Calu3 (cell line): ENCODE results near the gene GCDH. TPM values are rescaled to one million over a fixed set of nuclear protein-coding genes. Genes with fewer than 3 reads are reported as not detected.
A peak's percentile ranks its signal among the peaks of the same experiment; 100 is the strongest.

Experiments used
- BruUV-seq: library from RNA; stranded (reverse); fragments of 400-500 nt; replicated peaks from 2 replicates; lab custom pipeline; 2021; lab: Mats Ljungman, UMichigan
- CTCF ChIA-PET: fragments of 300-600 bp; sonication (Branson Sonifier 250); formaldehyde crosslinking; loops from one replicate; lab custom pipeline; 2022; ENCODE audit warnings: antibody characterized with exemption; lab: Charles Lee
- DNase-seq: peaks from one replicate; pipeline ENCODE4 v3.0.0; 2022
- H3K27ac Mint-ChIP-seq: one replicate; pipeline ENCODE4 v1.8.0; 2022; ENCODE audit warnings: mixed read lengths; ENCODE audit not compliant: unreplicated experiment
- H3K27me3 Mint-ChIP-seq: one replicate; pipeline ENCODE4 v1.8.0; 2022; ENCODE audit warnings: mixed read lengths; ENCODE audit not compliant: unreplicated experiment
- H3K36me3 Mint-ChIP-seq: one replicate; pipeline ENCODE4 v1.8.0; 2022; ENCODE audit warnings: mild to moderate bottlenecking, moderate library complexity, mixed read lengths; ENCODE audit not compliant: insufficient read depth, unreplicated experiment
- H3K4me1 Mint-ChIP-seq: one replicate; pipeline ENCODE4 v1.8.0; 2022; ENCODE audit warnings: mild to moderate bottlenecking, low read depth, mixed read lengths; ENCODE audit not compliant: unreplicated experiment
- H3K4me3 Mint-ChIP-seq: one replicate; pipeline ENCODE4 v1.8.0; 2022; ENCODE audit warnings: mild to moderate bottlenecking, low read depth, moderate library complexity, mixed read lengths; ENCODE audit not compliant: unreplicated experiment
- H3K9me3 Mint-ChIP-seq: one replicate; pipeline ENCODE4 v1.8.0; 2022; ENCODE audit warnings: low read depth, mixed read lengths; ENCODE audit not compliant: unreplicated experiment
- intact Hi-C: fragments of 100-400 bp; cut with micrococcal nuclease; formaldehyde crosslinking; loops from one replicate; pipeline ENCODE4 v1.10.0; 2022; ENCODE audit not compliant: unreplicated experiment
- total RNA-seq: library from RNA; stranded (reverse); gene quantifications from 2 replicates; pipeline ENCODE4 v1.2.3, GENCODE V29; 2022
- TF ChIP-seq, protein P1 (sequence below): fragments of 200-600 bp; IDR thresholded peaks from one replicate; pipeline ENCODE4 v1.8.0; 2022; ENCODE audit warnings: antibody characterized with exemption; ENCODE audit not compliant: unreplicated experiment

The GCDH gene
- total RNA-seq, 1 experiment from 2014 or later, result 23.6 TPM

DNA sequence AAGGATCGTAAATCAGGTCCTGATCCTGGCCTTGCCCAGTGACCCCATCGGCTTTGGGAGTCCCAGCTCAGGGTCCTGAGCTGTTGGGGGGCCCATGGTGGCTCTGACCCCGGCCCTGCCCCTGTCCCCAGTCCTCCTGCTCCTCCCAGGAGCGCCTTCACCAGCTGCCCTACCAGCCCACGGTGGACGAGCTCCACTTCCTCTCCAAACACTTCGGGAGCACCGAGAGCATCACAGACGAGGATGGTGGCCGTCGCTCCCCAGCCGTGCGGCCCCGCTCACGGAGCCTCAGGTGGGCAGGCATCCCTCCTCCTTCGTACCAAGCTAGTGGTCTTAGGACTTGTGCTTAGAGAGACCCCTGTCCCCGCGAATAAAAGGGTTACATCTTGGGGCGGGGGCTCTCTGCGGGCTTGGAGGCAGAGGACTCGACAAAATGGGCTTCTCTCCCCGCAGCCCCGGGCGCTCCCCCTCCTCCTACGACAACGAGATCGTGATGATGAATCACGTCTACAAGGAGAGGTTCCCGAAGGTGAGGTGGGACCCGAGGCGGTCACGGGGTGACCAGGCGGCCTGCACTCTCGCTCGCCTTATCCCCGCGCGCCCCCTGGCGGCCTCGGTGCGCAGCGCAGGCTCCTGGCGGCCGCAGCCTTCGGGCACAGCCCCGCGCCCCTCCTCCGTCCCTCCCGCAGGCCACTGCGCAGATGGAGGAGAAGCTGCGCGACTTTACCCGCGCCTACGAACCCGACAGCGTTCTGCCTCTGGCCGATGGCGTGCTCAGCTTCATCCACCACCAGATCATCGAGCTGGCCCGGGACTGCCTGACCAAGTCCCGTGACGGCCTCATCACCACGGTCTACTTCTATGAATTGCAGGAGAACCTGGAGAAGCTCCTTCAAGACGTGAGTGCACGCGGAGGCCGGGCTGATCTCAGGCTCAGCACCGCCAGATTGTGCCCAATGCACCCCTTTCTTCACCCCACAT lies 43.5 kb upstream of the GCDH start:
- peaks cover 5% of the 10 kb centered on the region for H3K36me3 Mint-ChIP-seq
- H3K27me3 Mint-ChIP-seq, result peaks cover 2% of the 10 kb centered on the region
- peak overlapping the region; percentile 60 for H3K4me3 Mint-ChIP-seq
- CTCF ChIA-PET, result interaction anchor here (0.6 to 1.8 kb wide), 5 partner anchors 14 to 88 kb away, joined by 3 to 11 read pairs (median 4); no protein-coding TSS in a partner anchor
- intact Hi-C loops, result loop anchor here (5.0 kb wide), 1 partner anchor 85 kb away; no protein-coding TSS in a partner anchor
- no peak overlapping the region for H3K27ac Mint-ChIP-seq
- H3K9me3 Mint-ChIP-seq, result no peaks in the 10 kb centered on the region
- no TSS peak for BruUV-seq
- TF ChIP-seq, protein P1, sequence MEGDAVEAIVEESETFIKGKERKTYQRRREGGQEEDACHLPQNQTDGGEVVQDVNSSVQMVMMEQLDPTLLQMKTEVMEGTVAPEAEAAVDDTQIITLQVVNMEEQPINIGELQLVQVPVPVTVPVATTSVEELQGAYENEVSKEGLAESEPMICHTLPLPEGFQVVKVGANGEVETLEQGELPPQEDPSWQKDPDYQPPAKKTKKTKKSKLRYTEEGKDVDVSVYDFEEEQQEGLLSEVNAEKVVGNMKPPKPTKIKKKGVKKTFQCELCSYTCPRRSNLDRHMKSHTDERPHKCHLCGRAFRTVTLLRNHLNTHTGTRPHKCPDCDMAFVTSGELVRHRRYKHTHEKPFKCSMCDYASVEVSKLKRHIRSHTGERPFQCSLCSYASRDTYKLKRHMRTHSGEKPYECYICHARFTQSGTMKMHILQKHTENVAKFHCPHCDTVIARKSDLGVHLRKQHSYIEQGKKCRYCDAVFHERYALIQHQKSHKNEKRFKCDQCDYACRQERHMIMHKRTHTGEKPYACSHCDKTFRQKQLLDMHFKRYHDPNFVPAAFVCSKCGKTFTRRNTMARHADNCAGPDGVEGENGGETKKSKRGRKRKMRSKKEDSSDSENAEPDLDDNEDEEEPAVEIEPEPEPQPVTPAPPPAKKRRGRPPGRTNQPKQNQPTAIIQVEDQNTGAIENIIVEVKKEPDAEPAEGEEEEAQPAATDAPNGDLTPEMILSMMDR, result peak; percentile 92
- no peaks in the 10 kb centered on the region for H3K4me1 Mint-ChIP-seq
- peak; percentile 94 for DNase-seq

DNA sequence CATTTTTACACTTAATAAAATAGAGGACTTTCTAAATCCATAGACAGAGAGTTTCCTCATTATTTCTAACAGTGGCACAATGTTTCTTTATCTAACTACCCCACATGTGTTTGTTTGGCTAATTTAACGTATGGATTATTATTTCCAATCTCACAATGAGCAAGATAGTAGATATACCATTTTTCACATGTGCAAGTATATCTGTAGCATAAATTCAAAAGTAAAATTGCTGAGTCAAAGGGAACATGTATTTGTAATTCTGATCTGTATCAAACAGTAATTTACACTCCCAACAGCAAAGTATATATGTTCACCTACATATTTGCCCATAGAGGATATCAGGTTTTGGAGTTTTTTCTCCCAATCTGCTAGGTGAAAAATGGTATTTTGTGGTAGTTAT lies 34.3 kb upstream of the GCDH start:
- TF ChIP-seq, protein P1, result no peak
- no peak overlapping the region for H3K4me3 Mint-ChIP-seq
- no TSS peak for BruUV-seq
- CTCF ChIA-PET, result no interaction called here
- H3K4me1 Mint-ChIP-seq, result no peaks in the 10 kb centered on the region
- no peak overlapping the region for H3K27ac Mint-ChIP-seq
- DNase-seq, result no peak
- no peaks in the 10 kb centered on the region for H3K9me3 Mint-ChIP-seq
- intact Hi-C loops, result no loop called here
- H3K36me3 Mint-ChIP-seq, result no peaks in the 10 kb centered on the region
- H3K27me3 Mint-ChIP-seq, result peaks cover 10% of the 10 kb centered on the region

DNA sequence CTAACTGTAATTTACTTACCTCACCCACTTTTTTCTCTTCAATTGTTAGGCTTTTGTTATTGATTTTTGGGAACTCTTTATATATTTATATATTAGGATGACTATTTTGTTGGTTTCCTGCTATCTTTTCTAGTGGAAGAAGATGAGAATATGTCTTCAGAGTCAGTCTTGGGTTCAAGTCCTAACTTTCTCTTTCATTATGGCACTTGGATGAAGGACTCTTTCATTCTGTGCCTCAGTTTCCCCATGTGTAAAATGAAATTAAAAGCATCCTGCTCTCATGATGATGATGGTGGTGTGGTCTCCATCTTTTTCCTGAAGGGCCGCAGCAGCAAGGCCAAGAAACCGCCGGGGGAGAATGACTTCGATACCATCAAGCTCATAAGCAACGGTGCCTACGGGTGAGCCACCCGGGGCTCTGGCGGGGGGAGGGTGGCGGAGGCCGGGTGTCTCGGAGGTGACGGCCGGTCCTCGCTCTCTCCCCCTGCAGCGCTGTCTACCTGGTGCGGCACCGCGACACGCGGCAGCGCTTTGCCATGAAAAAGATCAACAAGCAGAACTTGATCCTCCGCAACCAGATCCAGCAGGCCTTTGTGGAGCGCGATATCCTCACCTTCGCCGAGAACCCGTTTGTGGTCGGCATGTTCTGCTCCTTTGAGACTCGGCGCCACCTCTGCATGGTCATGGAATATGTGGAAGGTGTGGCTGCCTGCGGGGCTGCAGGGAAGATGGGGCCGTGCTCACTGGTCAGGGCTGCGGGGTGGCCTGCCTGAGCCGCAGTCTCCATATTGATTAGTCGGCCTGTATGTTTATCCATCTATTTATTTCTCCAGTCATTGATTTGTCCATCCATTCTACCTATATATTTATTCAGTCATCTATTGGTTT lies 32.7 kb upstream of the GCDH start:
- DNase-seq, result no peak
- Mint-ChIP-seq H3K27me3 (peaks cover 13% of the 10 kb centered on the region), H3K4me1 (no peaks in the 10 kb centered on the region), H3K27ac (no peak overlapping the region), H3K36me3 (no peaks in the 10 kb centered on the region), H3K9me3 (no peaks in the 10 kb centered on the region), H3K4me3 (no peak overlapping the region)
- intact Hi-C loops, result no loop called here
- CTCF ChIA-PET, result interaction anchor here (0.6 kb wide), 1 partner anchor 409 kb away, joined by 4 read pairs; no protein-coding TSS in a partner anchor
- BruUV-seq, result no TSS peak
- TF ChIP-seq, protein P1, result no peak

DNA sequence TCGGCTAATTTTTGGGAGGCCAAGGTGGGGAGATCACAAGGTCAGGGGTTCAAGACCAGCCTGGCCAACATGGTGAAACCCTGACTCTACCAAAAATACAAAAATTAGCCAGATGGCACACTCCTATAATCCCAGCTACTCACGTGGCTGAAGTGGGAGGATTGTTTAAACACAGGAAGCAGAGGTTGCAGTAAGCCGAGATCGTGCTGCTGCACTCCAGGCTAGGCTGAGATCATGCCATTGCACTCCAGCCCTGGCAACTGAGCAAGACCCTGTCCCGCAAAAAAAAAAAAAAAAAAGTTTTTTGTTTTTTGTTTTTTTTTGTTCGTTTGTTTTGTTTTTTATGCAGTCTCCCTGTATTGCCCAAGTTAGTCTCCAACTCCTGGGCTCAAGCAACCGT lies 31.4 kb upstream of the GCDH start:
- TF ChIP-seq, protein P1, result no peak
- H3K4me3 Mint-ChIP-seq, result no peak overlapping the region
- no peak for DNase-seq
- H3K27me3 Mint-ChIP-seq, result peaks cover 13% of the 10 kb centered on the region
- intact Hi-C loops, result no loop called here
- no peaks in the 10 kb centered on the region for H3K9me3 Mint-ChIP-seq
- no peak overlapping the region for H3K27ac Mint-ChIP-seq
- CTCF ChIA-PET, result no interaction called here
- H3K36me3 Mint-ChIP-seq, result no peaks in the 10 kb centered on the region
- no TSS peak for BruUV-seq
- H3K4me1 Mint-ChIP-seq, result no peaks in the 10 kb centered on the region
